Activated naive CD8-positive, alpha-beta T cell treated with anti-CD3 and anti-CD28 coated beads for 36 hours (primary cell): ENCODE results near the gene FBXL13. TPM values are rescaled to one million over a fixed set of nuclear protein-coding genes. Genes with fewer than 3 reads are reported as not detected.
"Not testable (repeated sequence)": the region's sequence is repeated elsewhere in the genome, so short reads cannot be mapped to it uniquely, and the experiment has no call there.

Experiments used
- DNase-seq: peaks from one replicate; pipeline ENCODE4 v3.0.0; 2021
- H3K27ac Mint-ChIP-seq: one replicate; pipeline ENCODE4 v1.8.0; 2022; ENCODE audit warnings: mild to moderate bottlenecking, moderate library complexity, mixed read lengths
- H3K27me3 Mint-ChIP-seq: one replicate; pipeline ENCODE4 v1.8.0; 2022; ENCODE audit warnings: mild to moderate bottlenecking, mixed read lengths
- H3K36me3 Mint-ChIP-seq: one replicate; pipeline ENCODE4 v1.8.0; 2021; ENCODE audit warnings: mild to moderate bottlenecking, mixed read lengths
- H3K4me1 Mint-ChIP-seq: one replicate; pipeline ENCODE4 v1.8.0; 2021; ENCODE audit warnings: mixed read lengths
- H3K4me3 Mint-ChIP-seq: one replicate; pipeline ENCODE4 v1.8.0; 2022; ENCODE audit warnings: mild to moderate bottlenecking, moderate library complexity, mixed read lengths
- H3K9me3 Mint-ChIP-seq: one replicate; pipeline ENCODE4 v1.8.0; 2022; ENCODE audit warnings: mixed read lengths
- total RNA-seq, 2 experiments: library from RNA; stranded (reverse); gene quantifications; one replicate each; pipeline ENCODE4 v1.2.3, GENCODE V29; 2021

The FBXL13 gene
- total RNA-seq, 2 experiments from 2014 or later, result 0.78 to 0.82 TPM

DNA sequence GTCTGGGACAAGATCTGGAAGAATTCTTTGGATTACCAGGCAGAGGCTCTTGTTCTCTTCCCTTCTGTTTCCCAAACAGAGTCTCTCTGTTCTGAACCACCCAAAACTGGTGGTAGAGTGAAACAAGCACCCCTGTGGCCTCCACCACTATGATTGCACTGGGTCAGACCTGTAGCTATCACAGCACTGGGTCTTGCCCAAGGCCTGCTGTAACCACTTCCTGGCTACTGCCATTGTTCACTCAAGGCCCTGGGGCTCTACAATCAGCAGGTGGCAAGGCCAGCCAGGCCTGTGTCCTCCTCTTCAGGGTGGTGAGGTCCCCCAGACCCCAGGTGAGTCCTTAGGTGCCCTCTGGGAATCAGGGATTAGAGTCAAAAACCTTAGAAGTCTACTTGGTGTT is 165.9 kb downstream of the FBXL13 start:
- peaks cover 13% of the 10 kb centered on the region for H3K9me3 Mint-ChIP-seq
- peaks cover 3% of the 10 kb centered on the region for H3K4me1 Mint-ChIP-seq
- peaks cover 1% of the 10 kb centered on the region for H3K36me3 Mint-ChIP-seq
- no peak overlapping the region for H3K27ac Mint-ChIP-seq
- H3K4me3 Mint-ChIP-seq, result no peak overlapping the region
- no peaks in the 10 kb centered on the region for H3K27me3 Mint-ChIP-seq
- no peak for DNase-seq

DNA sequence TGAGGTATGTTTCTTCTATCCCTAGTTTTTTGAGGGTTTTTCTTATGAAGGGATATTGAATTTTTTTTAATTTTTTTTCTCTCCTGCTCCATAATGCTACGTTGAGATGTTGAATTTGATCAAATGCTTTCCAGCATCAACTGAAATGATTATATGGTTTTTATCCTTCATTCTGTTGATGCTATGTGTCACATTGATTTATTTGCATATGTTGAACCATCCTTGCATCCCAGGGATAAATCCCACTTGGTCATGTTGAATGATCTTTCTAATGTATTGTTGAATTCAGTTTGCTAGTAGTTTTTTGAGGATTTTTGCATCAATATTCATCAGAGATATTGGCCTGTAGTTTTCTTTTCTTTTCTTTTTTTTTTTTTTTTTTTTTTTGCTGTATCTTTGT is 171.0 kb downstream of the FBXL13 start:
- H3K4me1 Mint-ChIP-seq, H3K4me3 Mint-ChIP-seq, DNase-seq, H3K36me3 Mint-ChIP-seq, H3K27me3 Mint-ChIP-seq, H3K27ac Mint-ChIP-seq: not testable (repeated sequence)
- H3K9me3 Mint-ChIP-seq, result peaks cover 15% of the 10 kb centered on the region

DNA sequence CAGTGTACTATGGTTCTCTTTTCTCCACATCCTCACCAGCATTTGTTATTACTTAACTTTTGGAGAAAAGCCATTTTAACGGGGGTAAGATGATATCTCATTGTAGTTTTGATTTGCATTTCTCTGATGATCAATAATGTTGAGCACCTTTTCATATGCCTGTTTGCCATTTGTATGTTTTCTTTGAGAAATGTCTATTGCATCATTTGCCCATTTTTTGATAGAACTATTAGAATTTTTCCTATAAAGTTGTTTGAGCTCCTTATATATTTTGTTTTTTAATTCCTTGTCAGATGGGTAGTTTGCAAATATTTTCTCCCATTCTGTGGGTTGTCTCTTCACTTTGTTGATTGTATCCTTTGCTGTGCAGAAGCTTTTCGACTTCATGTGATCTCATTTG is 172.5 kb downstream of the FBXL13 start:
- peaks cover 15% of the 10 kb centered on the region for H3K9me3 Mint-ChIP-seq
- not testable (repeated sequence) for H3K36me3 Mint-ChIP-seq, H3K4me3 Mint-ChIP-seq, DNase-seq, H3K27me3 Mint-ChIP-seq, H3K27ac Mint-ChIP-seq, H3K4me1 Mint-ChIP-seq

DNA sequence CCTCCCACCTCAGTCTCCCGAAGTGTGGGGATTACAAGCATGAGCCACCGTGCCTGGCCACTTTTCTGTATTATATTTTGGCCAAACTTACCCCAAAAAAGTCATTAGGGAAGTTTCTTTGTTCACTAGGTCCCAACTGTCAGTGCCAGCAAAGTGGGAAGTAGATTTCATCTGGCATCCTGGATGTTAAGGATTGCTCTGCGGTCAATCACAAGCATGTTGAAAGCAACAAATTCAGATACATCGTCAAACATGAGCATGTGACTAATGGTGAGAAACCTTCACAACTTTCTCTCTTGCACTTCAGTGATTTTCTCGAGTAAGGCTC is 176.1 kb downstream of the FBXL13 start:
- Mint-ChIP-seq H3K4me1 (no peaks in the 10 kb centered on the region), H3K4me3 (no peak overlapping the region), H3K27me3 (no peaks in the 10 kb centered on the region), H3K27ac (no peak overlapping the region), H3K36me3 (no peaks in the 10 kb centered on the region), H3K9me3 (peaks cover under 1% of the 10 kb centered on the region)
- DNase-seq, result no peak

DNA sequence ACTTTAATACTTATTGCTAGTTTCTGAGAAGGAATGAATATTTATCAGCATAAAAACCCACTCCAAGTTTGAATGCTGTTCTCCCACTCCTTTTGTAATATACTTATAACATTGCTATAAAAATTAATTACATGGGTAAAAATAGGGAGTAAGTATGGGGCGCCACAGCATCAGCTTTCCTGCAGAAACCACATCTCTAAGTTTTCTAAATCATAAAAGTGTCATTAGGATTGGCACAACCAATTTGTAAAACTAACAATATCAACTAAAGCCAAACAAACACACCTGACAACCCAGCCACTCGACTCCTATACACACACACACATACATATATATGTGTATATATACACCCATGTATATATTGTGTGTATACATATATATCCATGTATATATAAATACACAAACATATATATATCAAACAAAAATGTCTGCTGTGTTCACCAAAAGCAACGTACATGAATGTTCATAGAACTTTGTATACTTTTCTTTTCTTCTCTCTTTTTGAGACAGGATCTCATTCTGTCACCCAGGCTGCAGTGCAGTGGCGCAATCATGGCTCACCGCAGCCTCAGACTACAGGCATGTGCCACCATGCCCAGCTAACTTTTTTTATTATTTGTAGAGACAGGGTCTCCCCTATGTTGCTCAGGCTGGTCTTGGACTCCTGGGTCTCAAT is 176.6 kb downstream of the FBXL13 start:
- Mint-ChIP-seq H3K27ac (no peak overlapping the region), H3K9me3 (no peaks in the 10 kb centered on the region), H3K27me3 (no peaks in the 10 kb centered on the region), H3K36me3 (no peaks in the 10 kb centered on the region), H3K4me3 (no peak overlapping the region), H3K4me1 (no peaks in the 10 kb centered on the region)
- no peak for DNase-seq

DNA sequence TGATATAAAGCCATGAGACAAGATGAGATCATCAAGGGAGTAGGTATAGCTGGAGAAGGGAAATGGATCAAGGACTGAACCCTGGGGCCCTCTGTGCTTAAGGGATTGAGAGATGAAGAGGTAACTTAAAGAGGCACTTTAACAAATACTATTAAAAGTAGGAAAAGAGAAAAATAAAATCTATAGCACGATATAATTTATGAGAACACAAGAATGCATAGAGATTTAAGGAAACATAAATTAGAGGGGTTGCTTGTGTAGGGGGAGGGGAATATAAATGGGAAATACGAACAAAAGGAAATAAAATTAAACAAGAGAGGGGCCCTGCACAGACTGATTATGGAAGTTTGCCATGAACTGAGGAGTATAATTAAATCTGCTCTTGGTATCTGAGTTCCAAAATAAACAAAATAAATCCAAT is 177.4 kb downstream of the FBXL13 start:
- H3K4me1 Mint-ChIP-seq, result no peaks in the 10 kb centered on the region
- H3K27me3 Mint-ChIP-seq, result no peaks in the 10 kb centered on the region

DNA sequence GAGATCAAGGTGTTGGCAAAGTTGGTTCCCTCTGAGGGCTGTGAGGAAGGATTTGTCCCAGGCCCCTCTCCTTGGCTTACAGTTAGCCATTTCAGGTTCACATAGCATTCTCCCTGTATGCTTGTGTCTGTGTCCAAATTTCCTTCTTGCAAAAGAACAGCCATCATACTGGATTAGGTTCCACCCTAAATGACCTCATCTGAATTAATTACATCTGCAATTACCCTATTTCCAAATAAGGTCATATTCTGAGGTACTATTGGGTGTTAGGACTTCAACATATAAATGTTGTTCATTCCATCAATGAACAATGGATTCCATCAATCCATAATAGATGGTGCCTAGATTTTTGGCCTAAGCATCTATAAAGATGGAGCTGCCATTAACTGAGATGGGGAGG is 178.0 kb downstream of the FBXL13 start:
- H3K9me3 Mint-ChIP-seq, result no peaks in the 10 kb centered on the region
- H3K36me3 Mint-ChIP-seq, result no peaks in the 10 kb centered on the region
- H3K4me3 Mint-ChIP-seq, result no peak overlapping the region
- H3K27ac Mint-ChIP-seq, result no peak overlapping the region
- DNase-seq, result no peak
- H3K4me1 Mint-ChIP-seq, result no peaks in the 10 kb centered on the region
- H3K27me3 Mint-ChIP-seq, result no peaks in the 10 kb centered on the region

More for the DNA sequence above, 177.4 kb downstream of the FBXL13 start:
- no peak for DNase-seq
- Mint-ChIP-seq H3K9me3 (no peaks in the 10 kb centered on the region), H3K4me3 (no peak overlapping the region), H3K36me3 (no peaks in the 10 kb centered on the region), H3K27ac (no peak overlapping the region)

DNA sequence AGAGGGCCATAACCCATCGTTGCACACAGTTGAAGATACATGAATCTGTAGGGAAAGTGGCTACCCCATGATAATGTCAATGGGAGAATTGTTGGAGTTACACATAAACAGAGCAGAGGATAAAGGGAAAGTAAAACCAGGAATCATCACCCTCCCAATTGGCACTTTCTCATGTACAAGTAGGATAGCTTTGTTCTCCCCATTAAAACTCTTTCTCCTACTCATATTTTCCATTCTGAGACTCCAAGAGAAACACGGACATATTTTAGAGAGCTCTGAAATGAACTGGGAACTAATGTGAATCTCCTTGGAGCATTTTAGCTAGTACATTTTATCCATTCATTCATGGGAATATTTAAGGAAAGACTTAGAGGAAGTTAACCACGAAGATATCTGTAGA is 179.0 kb downstream of the FBXL13 start:
- no peaks in the 10 kb centered on the region for H3K9me3 Mint-ChIP-seq
- no peak for DNase-seq
- no peaks in the 10 kb centered on the region for H3K27me3 Mint-ChIP-seq
- no peaks in the 10 kb centered on the region for H3K36me3 Mint-ChIP-seq
- H3K4me1 Mint-ChIP-seq, result no peaks in the 10 kb centered on the region
- H3K4me3 Mint-ChIP-seq, result no peak overlapping the region
- no peak overlapping the region for H3K27ac Mint-ChIP-seq

DNA sequence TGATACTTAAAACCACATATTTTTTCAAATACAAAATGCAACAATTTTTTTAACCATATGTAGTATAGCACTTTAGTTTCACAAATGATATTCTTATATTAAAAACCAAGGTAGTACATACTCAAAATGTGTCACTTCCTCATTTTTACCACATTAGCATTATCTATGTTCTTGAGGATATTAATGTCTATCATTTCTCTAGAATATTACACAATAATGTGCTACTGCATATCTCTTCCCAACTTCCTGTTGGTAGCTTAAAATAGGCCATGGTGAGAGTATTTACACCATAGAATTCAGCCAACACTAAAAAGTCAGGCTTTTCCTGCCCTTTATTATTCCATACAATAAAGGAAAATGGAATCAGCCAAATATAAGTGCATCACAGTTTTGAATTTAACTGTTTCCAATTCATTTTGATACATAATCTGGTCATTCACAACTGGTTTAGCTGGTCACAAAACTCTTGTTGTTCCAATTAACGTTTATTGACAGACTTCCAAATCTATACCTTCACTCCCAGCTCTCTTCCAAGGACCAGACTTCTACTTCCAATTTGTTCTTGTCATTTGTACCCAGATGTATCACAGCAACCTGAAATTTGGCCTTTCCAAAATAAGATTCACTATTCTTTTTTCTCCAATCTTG is 181.8 kb downstream of the FBXL13 start:
- DNase-seq, result no peak
- H3K36me3 Mint-ChIP-seq, result no peaks in the 10 kb centered on the region
- H3K9me3 Mint-ChIP-seq, result no peaks in the 10 kb centered on the region
- no peak overlapping the region for H3K4me3 Mint-ChIP-seq
- no peaks in the 10 kb centered on the region for H3K27me3 Mint-ChIP-seq
- H3K27ac Mint-ChIP-seq, result no peak overlapping the region
- no peaks in the 10 kb centered on the region for H3K4me1 Mint-ChIP-seq

DNA sequence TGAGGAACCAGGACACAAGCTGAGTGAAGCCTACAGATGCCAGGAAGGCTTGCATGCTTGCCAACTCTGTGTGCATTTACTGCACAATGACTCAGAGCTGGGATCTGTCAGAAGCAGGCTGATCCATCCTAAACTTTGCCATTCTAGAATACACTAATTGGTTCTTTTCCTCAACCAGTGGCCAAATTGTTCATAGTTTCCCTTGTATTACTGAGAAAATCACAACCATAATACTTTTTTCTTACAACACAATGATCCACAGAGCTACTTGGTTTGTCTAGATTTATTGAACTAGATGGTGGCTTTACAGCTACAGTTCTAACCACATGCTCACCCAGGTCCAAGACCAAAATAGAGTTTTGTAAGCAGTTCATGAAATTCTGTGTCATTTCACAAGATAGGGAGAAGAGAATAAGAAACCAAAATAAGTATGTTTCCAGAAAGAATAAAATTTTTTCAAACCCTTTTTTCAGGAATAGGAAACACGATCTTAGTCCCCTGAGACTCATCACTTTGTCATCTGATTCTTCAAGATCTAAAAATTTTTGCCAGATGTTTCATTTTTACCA is 182.8 kb downstream of the FBXL13 start:
- Mint-ChIP-seq H3K4me1 (no peaks in the 10 kb centered on the region), H3K27ac (no peak overlapping the region), H3K27me3 (no peaks in the 10 kb centered on the region), H3K4me3 (no peak overlapping the region), H3K36me3 (no peaks in the 10 kb centered on the region), H3K9me3 (no peaks in the 10 kb centered on the region)
- no peak for DNase-seq

DNA sequence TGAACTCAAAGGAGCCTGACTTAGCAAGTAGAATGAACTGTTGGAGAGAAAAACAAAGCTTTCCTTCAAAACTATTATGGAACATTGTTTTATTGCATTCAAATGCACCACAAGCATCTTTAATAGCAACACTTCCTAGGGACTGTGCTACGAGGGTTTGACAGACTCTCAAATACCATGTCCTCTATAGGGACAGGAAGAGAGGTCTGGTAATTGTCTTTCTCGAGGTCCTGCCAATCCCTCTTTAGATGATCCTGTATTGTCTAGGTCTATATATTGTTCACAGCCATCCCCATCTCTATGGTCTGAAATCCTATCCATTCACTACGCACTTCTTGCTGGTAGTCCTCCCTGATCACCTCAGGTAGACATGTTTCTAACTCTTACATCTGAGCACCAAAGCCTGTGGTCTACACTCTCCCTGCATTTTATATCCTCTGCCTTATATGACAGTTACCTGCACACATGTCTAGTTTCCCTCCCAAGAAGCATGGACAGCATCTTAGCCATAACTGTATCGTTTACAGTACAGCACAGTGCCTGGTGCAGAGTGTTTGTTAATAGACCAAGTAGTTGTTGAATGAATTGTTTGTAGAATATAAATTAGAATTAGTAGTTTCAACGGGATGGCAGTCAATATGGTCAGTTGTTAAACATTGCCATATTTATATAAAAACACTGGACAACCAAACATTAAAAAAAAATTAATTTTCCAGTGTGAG is 183.5 kb downstream of the FBXL13 start:
- DNase-seq, result no peak
- H3K36me3 Mint-ChIP-seq, result no peaks in the 10 kb centered on the region
- no peaks in the 10 kb centered on the region for H3K27me3 Mint-ChIP-seq
- no peak overlapping the region for H3K4me3 Mint-ChIP-seq
- no peaks in the 10 kb centered on the region for H3K4me1 Mint-ChIP-seq
- no peak overlapping the region for H3K27ac Mint-ChIP-seq
- H3K9me3 Mint-ChIP-seq, result no peaks in the 10 kb centered on the region

DNA sequence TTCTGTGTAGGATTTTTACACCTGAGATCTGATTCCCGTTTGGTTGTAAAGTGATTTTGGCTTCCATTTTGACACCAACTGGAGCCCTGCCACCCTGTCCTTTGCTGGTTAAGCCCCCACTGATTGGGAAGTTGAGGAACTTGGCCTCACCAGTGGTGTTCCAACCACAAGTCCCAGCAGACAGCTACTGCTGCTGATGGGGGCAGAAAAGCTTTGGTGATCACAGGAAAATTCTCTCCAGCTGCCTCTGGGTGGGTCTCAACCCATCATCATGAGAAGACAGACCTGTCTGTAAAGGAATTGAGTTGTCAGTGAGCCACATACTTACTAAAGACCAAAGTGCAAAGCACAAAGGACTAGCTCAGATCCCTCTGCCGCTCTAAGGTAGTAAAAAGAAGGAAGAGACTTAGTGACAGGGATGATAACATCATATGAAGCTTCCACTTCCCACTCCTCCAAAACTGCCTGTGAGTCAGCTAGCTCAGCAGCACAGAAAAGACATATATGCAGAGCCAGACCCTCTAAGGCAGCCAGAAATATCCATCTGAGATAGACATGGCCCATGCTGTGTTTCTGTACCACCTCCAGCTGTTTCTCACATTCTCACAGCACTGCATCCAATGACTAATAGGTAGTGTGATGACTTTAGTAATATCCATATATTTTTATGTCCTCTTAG is 184.2 kb downstream of the FBXL13 start:
- no peaks in the 10 kb centered on the region for H3K27me3 Mint-ChIP-seq
- no peaks in the 10 kb centered on the region for H3K36me3 Mint-ChIP-seq
- DNase-seq, result no peak
- no peak overlapping the region for H3K4me3 Mint-ChIP-seq
- no peak overlapping the region for H3K27ac Mint-ChIP-seq
- H3K4me1 Mint-ChIP-seq, result no peaks in the 10 kb centered on the region
- H3K9me3 Mint-ChIP-seq, result no peaks in the 10 kb centered on the region

DNA sequence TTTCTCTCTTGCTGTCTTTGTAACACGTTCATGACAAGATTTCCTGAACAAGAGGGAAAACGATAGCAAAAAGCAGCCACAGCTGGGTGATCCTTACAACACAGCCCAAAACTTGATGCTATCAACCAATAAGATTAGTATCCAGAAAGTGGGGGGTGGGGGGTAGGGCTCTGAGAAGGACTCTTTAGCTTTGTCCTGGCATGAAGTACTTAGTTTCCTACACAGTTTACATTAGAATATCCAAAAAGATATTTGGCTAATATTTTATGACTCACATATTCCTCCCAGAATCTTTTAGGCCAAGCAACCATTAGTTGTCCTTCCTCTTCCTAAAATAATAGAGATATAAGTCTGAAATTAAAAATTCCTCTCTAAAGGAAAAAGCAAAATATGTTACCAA is 184.7 kb downstream of the FBXL13 start:
- DNase-seq, result no peak
- no peaks in the 10 kb centered on the region for H3K9me3 Mint-ChIP-seq
- no peaks in the 10 kb centered on the region for H3K27me3 Mint-ChIP-seq
- no peaks in the 10 kb centered on the region for H3K4me1 Mint-ChIP-seq
- no peaks in the 10 kb centered on the region for H3K36me3 Mint-ChIP-seq
- no peak overlapping the region for H3K27ac Mint-ChIP-seq
- no peak overlapping the region for H3K4me3 Mint-ChIP-seq

DNA sequence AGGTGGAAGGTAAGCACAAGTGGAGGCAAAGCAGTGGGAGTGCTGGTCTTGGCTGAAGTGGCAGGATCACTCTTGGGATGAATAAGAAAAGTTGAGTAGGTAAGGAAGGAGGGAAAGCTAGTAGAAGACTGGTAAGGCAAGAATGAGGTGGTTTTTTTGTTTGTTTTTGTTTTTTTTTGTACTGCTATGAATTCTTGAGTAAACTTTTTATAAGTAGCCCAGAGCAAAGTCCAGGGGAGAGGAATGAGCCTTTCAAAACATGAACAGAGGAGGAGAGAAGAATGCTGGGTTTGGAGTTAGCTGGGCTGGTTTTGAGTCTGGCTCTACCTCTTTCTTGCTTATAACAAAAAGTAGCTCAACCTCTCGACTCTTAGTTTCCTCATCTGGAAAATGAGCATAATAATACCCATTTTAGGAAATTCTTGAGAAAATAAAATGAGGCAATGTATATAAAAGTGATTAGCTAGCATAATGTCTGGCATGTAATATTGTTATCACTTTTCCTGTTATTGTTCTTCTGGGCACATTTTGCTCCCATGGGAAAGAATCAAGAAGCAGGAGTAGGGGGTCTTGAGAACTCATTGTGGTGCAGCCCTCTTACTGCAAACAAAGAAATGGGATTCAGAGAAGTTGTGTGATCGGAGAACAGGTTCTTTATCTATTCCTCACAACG is 185.9 kb downstream of the FBXL13 start:
- H3K27me3 Mint-ChIP-seq, result no peaks in the 10 kb centered on the region
- H3K36me3 Mint-ChIP-seq, result no peaks in the 10 kb centered on the region
- H3K9me3 Mint-ChIP-seq, result no peaks in the 10 kb centered on the region
- no peak for DNase-seq
- H3K27ac Mint-ChIP-seq, result no peak overlapping the region
- H3K4me3 Mint-ChIP-seq, result no peak overlapping the region
- H3K4me1 Mint-ChIP-seq, result no peaks in the 10 kb centered on the region
